ENCODE results near the gene TJP1. TPM values are rescaled to one million over a fixed set of nuclear protein-coding genes. Genes with fewer than 3 reads are reported as not detected.
A peak's percentile ranks its signal among the peaks of the same experiment; 100 is the strongest.
"Not testable (repeated sequence)": the region's sequence is repeated elsewhere in the genome, so short reads cannot be mapped to it uniquely, and the experiment has no call there.

The TJP1 gene
- total RNA-seq, 1 experiment from 2014 or later, result 19.5 TPM

DNA sequence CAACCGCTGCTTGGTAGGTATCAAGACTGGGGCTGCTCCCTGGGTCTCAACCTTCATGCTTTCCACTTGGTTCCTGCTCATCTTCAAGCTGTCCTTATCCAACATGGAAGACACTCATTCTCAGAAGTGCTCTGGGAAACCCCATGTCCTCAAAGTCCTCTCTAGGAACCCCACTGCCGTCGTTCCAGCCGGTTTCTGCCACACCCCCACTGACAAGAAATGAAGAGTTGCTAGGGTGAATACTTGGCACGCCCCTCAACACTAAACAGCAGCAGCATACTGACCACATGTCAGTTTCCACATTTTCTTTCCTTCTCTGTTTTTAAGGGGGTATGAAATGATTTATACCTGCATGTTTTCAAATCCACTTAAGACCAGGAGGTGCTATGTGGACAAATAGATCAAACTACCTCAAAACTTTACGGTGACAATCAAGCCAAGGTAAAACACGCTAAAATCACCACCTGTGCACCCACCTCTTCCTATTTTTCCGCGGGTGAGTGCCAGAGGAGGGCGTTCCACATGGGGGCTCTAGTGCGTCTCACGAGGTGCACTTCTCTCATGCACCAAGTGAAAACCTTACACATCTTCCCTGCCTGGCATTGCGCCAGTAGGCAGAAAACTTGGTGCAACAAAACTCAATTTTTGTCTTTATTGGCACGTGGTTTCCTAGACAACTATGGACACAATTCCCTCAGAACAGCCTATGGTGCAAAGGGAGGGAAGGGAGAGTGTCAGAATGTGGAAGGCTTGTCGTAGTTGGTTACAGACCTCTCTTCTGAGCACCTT lies 125.1 kb downstream of the TJP1 start:
- in situ Hi-C loops (cut with HindIII; ENCODE audit: low pct_unique_long_range_greater_than_20kb, low sequenced_read_pairs), result no loop called here
- no peak for DNase-seq (ENCODE audit: low read depth, low spot score)

DNA sequence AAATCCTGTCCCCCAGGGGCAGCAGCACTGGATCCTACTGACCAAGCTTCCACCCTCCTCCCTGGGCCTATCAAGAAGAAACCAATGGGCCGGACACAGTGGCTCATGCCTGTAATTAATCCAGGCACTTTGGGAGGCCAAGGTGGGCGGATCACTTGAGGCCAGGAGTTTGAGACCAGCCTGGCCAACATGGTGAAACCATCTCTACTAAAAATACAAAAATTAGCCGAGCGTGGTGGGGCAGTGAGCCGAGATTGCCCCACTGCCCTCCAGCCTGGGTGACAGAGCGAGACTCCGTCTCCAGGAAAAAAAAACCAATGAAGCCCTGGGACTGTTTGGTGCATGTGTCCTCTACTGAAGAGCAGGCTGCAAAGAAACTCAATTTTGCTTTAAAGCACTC lies 125.8 kb downstream of the TJP1 start:
- DNase-seq (ENCODE audit: low read depth, low spot score); in situ Hi-C loops (cut with HindIII; ENCODE audit: low pct_unique_long_range_greater_than_20kb, low sequenced_read_pairs): not testable (repeated sequence)

DNA sequence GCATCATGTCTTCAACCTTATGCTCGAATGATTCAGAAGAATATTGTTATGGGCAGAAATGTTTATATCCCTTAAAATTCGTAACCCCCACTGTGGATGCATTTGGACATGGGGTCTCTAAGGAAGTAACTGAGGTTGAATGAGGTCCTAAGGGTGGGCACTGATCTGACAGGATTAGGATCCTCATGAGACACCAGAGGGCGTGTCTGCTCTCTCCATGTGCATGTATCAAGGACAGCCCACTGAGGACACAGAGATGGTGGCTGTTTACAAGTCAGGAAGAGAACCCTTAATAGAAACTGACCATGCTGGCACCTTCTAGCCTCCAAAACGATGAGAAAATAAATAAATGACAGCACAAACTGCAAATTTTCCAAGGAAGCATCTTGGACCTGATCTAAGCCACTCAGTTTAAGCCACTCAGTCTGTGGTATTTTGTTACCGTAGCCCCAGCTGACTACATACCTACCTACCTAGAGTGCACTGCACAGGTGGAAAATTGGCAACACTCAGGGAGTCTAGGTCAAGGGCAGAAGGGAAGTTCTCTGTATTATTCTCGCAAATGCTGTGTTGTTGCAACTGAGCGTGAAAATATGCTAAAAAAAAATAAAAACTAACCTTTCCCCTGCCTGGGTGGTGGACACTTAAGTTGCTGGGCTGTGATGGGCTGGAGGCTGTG lies 126.6 kb downstream of the TJP1 start:
- in situ Hi-C loops (cut with HindIII; ENCODE audit: low pct_unique_long_range_greater_than_20kb, low sequenced_read_pairs), result no loop called here
- peak; percentile 58 for DNase-seq (ENCODE audit: low read depth, low spot score)

DNA sequence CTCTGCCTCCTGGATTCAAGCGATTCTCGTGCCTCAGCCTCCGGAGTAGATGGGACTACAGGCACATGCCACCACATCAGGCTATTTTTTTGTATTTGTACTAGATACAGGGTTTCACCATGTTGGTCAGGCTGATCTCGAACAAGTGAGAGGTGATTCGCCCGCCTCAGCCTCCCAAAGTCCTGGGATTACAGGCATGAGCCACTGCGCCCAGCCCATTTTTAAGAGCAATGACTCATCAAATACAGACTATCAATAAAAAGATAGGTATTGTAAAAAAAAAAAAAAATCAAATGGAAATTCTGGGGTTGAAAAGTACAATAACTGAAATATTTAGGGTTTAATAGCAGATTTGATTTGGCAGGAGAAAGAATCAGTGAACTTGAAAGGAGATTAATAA lies 129.0 kb downstream of the TJP1 start:
- in situ Hi-C loops (cut with HindIII; ENCODE audit: low pct_unique_long_range_greater_than_20kb, low sequenced_read_pairs), result no loop called here
- DNase-seq (ENCODE audit: low read depth, low spot score), result no peak

DNA sequence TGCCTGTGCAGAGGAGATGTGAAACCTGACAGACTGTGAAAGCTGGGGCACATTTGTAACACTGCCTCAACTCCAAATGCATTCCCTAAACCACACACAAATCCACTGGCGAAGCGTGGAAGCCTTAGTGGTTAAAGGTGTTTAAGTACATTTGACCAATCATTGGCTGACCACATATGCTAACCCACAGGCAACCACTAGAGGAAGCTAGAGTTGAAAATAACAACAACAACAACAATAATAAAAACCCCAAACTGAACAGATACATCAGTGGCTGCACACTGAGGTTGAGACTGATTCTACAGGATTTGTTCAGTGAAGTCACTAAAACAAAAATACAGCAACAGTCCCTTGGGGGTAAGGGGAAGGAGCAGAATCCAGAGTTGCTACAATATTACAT lies 129.7 kb downstream of the TJP1 start:
- in situ Hi-C loops (cut with HindIII; ENCODE audit: low pct_unique_long_range_greater_than_20kb, low sequenced_read_pairs), result no loop called here
- peak; percentile 41 for DNase-seq (ENCODE audit: low read depth, low spot score)

DNA sequence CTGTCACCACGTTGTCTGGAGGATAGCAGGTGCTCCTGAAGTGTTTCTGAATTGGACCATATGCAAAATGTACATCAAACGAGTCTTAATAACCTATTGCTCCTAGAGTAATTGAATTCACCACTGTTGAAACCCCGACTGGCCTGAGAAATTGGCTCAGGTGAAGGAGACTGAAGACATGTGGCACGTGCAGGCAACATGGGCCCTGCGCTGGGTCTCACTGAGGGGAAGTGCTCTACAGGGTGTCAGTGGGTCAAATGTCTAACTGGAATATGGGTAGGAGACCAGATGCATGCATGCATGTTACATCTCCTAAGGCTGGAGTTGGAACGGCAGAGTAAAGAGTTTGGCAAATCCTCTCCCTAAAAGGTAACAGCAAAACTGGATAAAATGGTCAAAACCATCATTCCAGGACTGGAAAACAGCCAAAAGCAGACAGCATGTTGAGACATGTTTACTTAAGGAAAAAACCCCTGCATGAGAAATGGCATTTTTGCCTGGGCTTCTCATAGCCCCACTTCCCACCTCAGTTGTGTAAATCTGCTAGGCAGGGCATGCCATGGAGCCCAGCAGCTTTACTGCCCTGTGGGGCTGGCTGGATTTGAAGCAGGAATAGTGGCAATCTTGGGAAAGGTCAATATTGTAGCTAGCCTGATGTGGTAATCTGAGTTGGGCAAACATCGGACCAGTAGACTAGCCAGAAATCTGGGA lies 131.3 kb downstream of the TJP1 start:
- no peak for DNase-seq (ENCODE audit: low read depth, low spot score)
- in situ Hi-C loops (cut with HindIII; ENCODE audit: low pct_unique_long_range_greater_than_20kb, low sequenced_read_pairs), result no loop called here

DNA sequence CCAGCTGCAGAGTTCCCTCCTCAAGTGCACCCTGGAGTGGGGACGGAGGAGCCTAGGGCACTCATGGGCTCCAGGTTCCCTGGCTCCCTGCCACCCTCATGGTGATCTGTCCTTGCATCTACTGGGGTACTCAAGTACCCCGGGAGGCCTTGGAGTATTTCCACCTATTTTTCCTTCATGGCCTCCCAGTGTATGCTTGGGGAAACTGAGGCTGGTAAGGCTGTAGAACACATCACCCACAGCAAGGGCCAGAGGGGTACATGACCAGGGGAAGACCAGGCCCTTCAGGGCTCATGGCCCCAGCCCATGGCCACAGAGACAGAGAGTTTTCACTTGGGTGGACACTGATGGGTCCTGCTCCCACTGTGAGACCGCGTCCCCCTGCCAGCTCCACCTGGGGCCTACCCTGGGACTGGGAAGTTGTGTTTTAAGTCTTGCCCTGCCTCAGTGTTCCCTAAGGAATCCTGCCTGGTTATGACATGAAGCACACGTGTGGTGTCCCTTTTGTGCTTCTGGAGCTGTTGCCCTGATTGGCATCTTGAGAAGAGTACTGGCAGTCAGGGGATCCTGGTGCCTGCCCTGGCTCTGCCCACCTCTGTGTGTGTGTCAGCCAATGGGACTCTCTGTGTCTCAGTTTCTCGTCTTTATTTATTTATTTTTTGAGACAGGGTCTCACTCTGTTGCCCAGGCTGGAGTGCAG lies 132.8 kb downstream of the TJP1 start:
- no peak for DNase-seq (ENCODE audit: low read depth, low spot score)
- in situ Hi-C loops (cut with HindIII; ENCODE audit: low pct_unique_long_range_greater_than_20kb, low sequenced_read_pairs), result no loop called here

DNA sequence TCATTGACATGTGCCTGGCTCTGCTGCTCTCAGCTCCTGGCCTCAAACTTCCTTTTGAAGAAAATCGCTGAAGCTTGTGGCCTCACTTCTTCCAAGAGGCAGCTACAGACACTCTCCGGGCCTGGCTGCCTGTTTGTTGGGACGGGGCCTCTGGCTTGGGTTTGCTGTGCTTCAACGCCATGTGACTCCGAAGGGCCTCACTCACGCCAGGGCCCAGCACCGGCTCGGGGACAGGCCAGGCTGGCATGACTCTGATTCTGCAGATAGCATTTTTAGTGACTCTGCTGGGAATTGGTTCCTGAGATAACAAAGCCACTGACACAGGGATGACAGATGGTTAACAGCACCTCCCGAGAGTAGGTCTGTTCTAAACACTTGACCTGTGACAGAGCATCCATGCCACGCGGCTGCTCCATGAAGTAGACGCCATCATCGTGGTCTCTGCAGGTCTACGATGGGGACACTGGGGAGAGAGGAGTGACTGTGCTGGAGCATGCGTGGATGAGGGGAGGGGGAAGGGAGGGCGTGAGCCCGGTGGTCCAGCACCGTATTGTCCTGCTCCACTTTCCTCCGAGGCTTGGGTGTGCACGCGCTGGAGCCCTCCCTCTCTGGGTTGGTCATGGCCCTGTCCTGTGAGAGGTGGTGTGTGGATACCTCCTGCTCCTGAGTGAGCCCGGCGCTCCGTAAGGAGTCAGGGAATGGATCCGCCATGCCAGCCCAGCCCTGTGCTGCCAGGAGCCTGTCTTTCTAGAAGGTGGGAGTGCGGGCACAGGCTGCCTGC lies 133.6 kb downstream of the TJP1 start:
- in situ Hi-C loops (cut with HindIII; ENCODE audit: low pct_unique_long_range_greater_than_20kb, low sequenced_read_pairs), result no loop called here

DNA sequence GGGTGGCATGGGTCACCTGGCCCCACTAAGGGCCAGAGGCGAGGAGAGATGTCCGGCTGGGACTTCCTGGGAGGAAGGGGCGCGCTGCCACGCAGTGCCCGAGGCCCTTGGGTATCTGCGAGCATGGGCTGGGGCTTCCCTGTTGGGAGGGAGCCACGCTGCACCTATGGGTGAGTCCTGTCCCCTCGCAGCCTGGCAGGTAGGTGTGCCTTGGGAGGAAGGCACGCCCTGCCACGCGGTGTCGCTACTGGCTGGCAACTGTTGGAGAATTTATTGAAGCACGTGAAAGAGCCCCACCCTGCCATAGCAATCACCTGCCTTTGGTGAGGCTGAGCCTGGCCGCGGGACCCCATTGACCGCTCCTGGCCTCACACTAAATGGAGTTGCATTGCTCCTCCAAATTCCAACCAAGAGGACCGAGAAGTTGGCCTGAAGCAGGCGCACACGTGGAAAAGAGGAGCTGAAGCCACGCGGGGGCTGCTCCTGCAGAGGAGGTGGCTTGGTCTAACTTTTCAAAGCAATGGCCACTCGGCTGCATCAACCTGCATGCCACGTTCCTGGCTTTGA lies 134.2 kb downstream of the TJP1 start:
- in situ Hi-C loops (cut with HindIII; ENCODE audit: low pct_unique_long_range_greater_than_20kb, low sequenced_read_pairs), result no loop called here
- no peak for DNase-seq (ENCODE audit: low read depth, low spot score)

More for the DNA sequence above, 133.6 kb downstream of the TJP1 start:
- no peak for DNase-seq (ENCODE audit: low read depth, low spot score)

DNA sequence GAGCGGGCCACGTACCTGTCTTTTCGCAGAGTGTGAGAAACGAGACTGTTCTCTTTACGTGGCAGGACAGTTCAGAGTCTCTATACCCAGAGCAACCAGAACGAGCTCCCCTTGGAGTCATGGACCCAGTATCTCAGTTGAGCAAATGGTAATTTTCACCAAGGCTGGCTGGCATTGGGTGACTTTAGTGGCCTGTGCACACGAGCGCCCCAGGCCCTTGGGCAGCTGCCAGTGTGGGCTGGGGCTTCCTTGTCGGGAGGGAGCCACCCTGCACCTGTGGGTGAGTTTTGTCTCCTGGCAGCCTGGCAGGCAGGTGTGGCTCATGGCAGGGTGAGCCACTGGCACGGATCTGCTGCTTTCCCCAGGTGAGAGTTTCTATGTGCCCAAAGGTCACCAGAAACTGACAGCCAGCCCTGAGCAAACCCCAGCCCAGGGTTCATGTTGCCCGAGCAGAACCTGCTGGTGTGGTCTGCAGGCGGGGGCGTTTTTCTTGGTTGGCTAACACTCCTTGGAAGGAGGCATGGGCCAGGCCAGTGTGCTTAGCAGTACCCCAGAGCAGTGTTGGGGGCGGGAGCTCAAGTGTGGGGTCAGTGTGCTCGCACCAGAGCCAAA lies 135.0 kb downstream of the TJP1 start:
- in situ Hi-C loops (cut with HindIII; ENCODE audit: low pct_unique_long_range_greater_than_20kb, low sequenced_read_pairs), result no loop called here
- no peak for DNase-seq (ENCODE audit: low read depth, low spot score)

DNA sequence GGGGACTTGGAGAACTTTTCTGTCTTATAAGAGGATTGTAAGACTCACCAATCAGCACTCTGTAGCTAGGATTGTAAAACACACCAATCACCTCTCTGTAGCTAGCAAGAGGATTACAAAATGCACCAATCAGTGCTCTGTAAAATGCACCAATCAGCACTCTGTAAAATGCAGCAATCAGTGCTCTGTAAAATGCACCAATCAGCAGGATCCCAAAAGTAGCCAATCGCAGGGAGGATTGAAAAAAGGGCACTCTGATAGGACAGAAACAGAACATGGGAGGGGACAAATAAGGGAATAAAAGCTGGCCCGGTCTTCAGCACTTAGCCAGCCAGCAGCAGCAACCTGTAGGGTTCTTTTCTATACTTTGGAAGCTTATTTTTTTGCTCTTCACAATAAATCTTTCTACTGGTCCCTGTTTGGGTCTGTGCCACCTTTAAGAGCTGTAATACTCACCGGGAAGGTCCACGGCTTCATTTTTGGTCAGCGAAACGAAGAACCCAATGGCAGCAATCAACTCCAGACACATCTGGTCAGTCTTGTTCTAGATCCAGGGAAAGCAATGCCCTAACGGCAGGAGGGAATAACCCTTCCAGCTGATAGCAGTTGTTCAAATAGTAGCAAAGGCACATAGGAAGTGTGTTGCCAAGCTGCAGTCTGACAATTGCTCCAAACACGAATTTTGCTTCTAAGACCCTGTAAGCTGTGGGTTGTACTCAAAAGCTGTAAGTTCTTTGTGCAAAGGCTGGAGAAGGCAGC lies 135.6 kb downstream of the TJP1 start:
- in situ Hi-C loops (cut with HindIII; ENCODE audit: low pct_unique_long_range_greater_than_20kb, low sequenced_read_pairs), result no loop called here
- DNase-seq (ENCODE audit: low read depth, low spot score), result no peak

DNA sequence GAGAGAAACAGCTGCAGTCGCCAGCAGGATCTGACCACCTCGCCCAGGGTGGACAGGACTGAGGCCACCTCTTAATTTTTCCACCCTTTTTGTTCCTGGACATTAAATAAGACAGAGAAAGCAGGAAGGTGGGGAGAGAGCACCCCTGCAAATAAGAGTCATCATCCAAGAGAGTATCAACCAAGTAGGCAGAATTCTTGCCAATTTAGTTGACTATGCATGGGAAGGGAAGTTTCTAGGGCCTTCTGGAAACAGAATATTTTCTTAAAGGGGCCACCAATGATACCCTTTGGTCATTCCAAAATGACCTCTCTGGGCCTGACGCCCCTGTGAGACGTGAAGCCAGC lies 136.2 kb downstream of the TJP1 start:
- in situ Hi-C loops (cut with HindIII; ENCODE audit: low pct_unique_long_range_greater_than_20kb, low sequenced_read_pairs), result no loop called here

DNA sequence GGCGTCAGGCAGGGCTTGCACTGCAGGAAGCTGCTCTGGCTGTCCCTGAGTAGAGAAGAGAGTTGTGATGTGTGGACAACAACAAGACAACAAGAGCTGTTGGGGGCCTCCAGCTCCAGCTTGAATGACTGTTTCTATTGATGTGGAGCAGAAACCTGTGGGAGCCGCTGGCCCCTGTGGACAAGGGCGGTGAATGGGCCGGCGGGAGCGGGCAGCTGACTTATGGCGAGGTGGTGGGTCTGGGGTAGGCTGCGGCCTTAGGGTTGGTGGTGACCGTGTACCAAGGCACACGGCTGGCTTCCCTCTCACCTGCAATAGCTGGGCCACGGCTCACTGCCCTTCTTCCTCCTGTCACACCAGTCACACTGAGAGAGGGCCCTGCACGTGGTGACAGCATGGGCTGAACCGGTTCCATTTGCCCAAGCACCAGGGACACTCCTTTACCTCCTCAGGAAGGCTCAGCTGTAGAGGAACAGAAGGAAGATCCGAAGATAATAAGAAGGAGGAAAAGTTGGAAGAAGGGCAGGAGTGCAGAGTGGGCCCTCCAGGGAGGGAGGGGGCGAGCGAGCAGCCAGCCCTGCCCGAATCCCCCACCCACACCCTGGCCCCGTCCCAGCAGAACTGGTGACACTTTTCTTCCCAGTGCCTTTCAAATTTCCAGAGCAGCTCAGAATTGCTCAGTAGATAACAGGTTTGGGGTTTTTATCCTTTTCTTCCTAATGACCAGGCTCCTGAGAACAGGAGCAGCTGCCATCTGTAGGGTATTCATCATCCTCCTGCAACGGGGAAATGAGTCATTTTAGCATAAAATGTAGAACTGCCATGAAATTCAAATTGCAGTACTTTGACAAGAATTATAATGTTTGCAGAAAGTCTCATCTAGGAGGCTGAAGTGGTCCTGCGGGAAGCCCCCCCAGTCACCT lies 136.9 kb downstream of the TJP1 start:
- in situ Hi-C loops (cut with HindIII; ENCODE audit: low pct_unique_long_range_greater_than_20kb, low sequenced_read_pairs), result no loop called here
- no peak for DNase-seq (ENCODE audit: low read depth, low spot score)

More for the DNA sequence above, 136.2 kb downstream of the TJP1 start:
- DNase-seq (ENCODE audit: low read depth, low spot score), result no peak

DNA sequence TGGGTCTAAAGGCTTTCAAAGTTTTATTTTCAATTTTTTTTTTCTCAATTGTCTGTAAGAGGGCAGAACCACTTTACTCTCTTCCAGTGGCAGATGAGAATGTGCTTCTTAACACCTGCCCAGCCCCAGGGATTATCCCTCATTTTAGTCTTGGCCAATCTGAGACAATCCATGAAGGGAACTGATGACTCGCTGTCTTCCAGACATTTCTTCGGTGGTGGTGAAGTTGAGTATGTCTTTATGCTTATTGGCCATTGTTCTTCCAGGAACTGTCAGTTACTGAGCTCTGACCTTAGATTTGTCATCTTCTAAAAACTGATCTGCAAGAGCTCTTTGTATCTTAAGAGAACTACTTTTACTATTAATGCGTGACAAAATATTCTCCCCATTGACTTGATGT lies 139.5 kb downstream of the TJP1 start:
- no peak for DNase-seq (ENCODE audit: low read depth, low spot score)
- in situ Hi-C loops (cut with HindIII; ENCODE audit: low pct_unique_long_range_greater_than_20kb, low sequenced_read_pairs), result no loop called here

DNA sequence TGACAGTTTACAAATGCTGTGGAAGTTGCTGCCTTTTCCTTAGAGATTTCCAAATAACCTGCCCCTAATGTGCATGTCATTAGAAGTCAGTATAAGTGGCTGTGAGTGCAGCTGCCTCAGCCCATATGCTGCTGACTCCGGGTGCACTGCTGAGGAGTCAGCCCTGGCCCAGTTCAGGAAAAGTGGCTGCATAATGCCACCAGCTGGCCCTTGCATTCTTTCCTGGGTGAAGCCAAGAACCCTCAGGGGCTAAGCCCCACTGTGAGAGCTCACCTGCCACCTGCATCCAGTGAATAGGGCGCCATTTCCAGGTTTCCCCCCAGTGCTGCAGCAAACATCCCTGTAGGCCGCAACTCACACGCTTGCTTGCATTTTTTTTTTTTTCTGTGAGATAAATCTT lies 139.9 kb downstream of the TJP1 start:
- DNase-seq (ENCODE audit: low read depth, low spot score), result no peak
- in situ Hi-C loops (cut with HindIII; ENCODE audit: low pct_unique_long_range_greater_than_20kb, low sequenced_read_pairs), result no loop called here

All from SK-MEL-5 (cell line).